HepG2 (cell line): ENCODE results near the gene CHD9NB. TPM values are rescaled to one million over a fixed set of nuclear protein-coding genes. Genes with fewer than 3 reads are reported as not detected.

Experiments
- AGO2 ChIP-seq: fragments of 200-400 bp; formaldehyde crosslinking; optimal IDR thresholded peaks from 2 replicates; pipeline ENCODE3; 2017; ENCODE audit warnings: mild to moderate bottlenecking, low read depth, low read length, moderate library complexity
- BORCS8-MEF2B ChIP-seq: sonication (generic); formaldehyde crosslinking; IDR thresholded peaks from 2 replicates; pipeline ENCODE4 v1.8.0; 2022; ENCODE audit warnings: mild to moderate bottlenecking, missing genetic modification reagents
- CBX2 ChIP-seq, 2 experiments: fragments of 200-600 bp in 1 of 2; sonication (generic); formaldehyde crosslinking in 1 of 2; IDR thresholded peaks; 2 replicates each; pipeline versions ENCODE4 v1.7.0 to v1.8.1; 2018 to 2022; ENCODE audit warnings: low read depth in 2 of 2, low read length in 1 of 2, mild to moderate bottlenecking in 1 of 2, missing genetic modification reagents in 1 of 2
- ELF1 ChIP-seq: sonication (generic); formaldehyde crosslinking; IDR thresholded peaks from 2 replicates; pipeline ENCODE4 v1.4.0; 2020; ENCODE audit warnings: missing genetic modification reagents
- MZF1 ChIP-seq: sonication (generic); formaldehyde crosslinking; IDR thresholded peaks from 2 replicates; pipeline ENCODE4 v1.8.1; 2023; ENCODE audit warnings: mild to moderate bottlenecking, missing genetic modification reagents, borderline replicate concordance
- NCOA2 ChIP-seq: sonication (generic); formaldehyde crosslinking; IDR thresholded peaks from 2 replicates; pipeline ENCODE4 v1.8.0; 2022; ENCODE audit warnings: inconsistent platforms
- NONO ChIP-seq, 2 experiments: fragments of 450-650 bp in 1 of 2; sonication (generic) in 1 of 2; formaldehyde crosslinking in 1 of 2; IDR thresholded peaks in 1 of 2; conservative IDR thresholded peaks in 1 of 2; 2 replicates each; pipeline versions ENCODE4 v1.6.1 to v1.8.0; 2017 to 2022; ENCODE audit warnings: mild to moderate bottlenecking in 1 of 2, missing genetic modification reagents in 1 of 2, moderate library complexity in 1 of 2
- NPAS2 ChIP-seq: sonication (generic); formaldehyde crosslinking; IDR thresholded peaks from 2 replicates; pipeline ENCODE4 v1.8.0; 2022; ENCODE audit warnings: mild to moderate bottlenecking, missing genetic modification reagents, borderline replicate concordance
- NR0B2 ChIP-seq: sonication (generic); formaldehyde crosslinking; IDR thresholded peaks from 2 replicates; pipeline ENCODE4 v1.4.0; 2020; ENCODE audit warnings: mild to moderate bottlenecking, missing genetic modification reagents
- SIN3A ChIP-seq: IDR thresholded peaks from 2 replicates; pipeline ENCODE4 v1.6.1; 2011; ENCODE audit warnings: low read depth, mild to moderate bottlenecking, control low read depth, low read length, borderline replicate concordance
- XRCC5 ChIP-seq: fragments of 200-400 bp; formaldehyde crosslinking; optimal IDR thresholded peaks from 2 replicates; pipeline ENCODE3; 2017; ENCODE audit warnings: mild to moderate bottlenecking, low read length
- ZBTB7B ChIP-seq: sonication (generic); formaldehyde crosslinking; IDR thresholded peaks from 2 replicates; pipeline ENCODE4 v1.4.0; 2020; ENCODE audit warnings: missing genetic modification reagents
- ZIK1 ChIP-seq: sonication (generic); formaldehyde crosslinking; IDR thresholded peaks from 2 replicates; pipeline ENCODE4 v1.5.0; 2020; ENCODE audit warnings: mild to moderate bottlenecking, low read depth, missing genetic modification reagents, borderline replicate concordance
- ZKSCAN1 ChIP-seq: fragments of 150-350 bp; IDR thresholded peaks from 2 replicates; pipeline ENCODE4 v1.6.1; 2014; ENCODE audit warnings: low read length
- ZNF607 ChIP-seq: sonication (generic); formaldehyde crosslinking; IDR thresholded peaks from 2 replicates; pipeline ENCODE4 v1.5.1; 2020; ENCODE audit warnings: missing genetic modification reagents, mild to moderate bottlenecking, borderline replicate concordance
- ZNF709 ChIP-seq: sonication (generic); formaldehyde crosslinking; IDR thresholded peaks from 2 replicates; pipeline ENCODE4 v1.5.0; 2020; ENCODE audit warnings: mild to moderate bottlenecking, missing genetic modification reagents
- ZNF782 ChIP-seq: sonication (generic); formaldehyde crosslinking; IDR thresholded peaks from 2 replicates; pipeline ENCODE4 v1.4.0; 2020; ENCODE audit warnings: missing genetic modification reagents, mild to moderate bottlenecking, borderline replicate concordance
- ZNF792 ChIP-seq: IDR thresholded peaks from 2 replicates; pipeline ENCODE4 v1.6.1; 2016
- polyA plus RNA-seq, 8 experiments: library from polyadenylated mRNA; depleted of rRNA in 3 of 8; stranded (reverse) in 7 of 8; unstranded in 1 of 8; fragments of >200 nt; fragmentation: Illumina TruSeq in 4 of 8; extraction: Trizol in 4 of 8; gene quantifications; 2 replicates each; pipeline versions ENCODE4 v1.2.1 to v1.2.3, GENCODE V29; 2011 to 2016; ENCODE audit warnings: low read depth in 4 of 8, missing spikeins in 1 of 8, mixed read lengths in 1 of 8; ENCODE audit not compliant: insufficient read depth in 1 of 8
- total RNA-seq, 5 experiments: library from RNA; depleted of rRNA; stranded (reverse); fragments of >200 nt; fragmentation: Illumina TruSeq; extraction: Trizol; gene quantifications; 2 replicates each; pipeline ENCODE4 v1.2.3, GENCODE V29; 2016; ENCODE audit warnings: low read depth in 1 of 5
- TF ChIP-seq, protein P1 (sequence below): sonication (generic); formaldehyde crosslinking; conservative IDR thresholded peaks from 2 replicates; pipeline ENCODE4 v1.8.0; 2022; ENCODE audit warnings: low read depth, missing genetic modification reagents
- TF ChIP-seq, protein P2 (sequence below): sonication (generic); formaldehyde crosslinking; IDR thresholded peaks from 2 replicates; pipeline ENCODE4 v1.4.0; 2020; ENCODE audit warnings: missing genetic modification reagents

Gene CHD9NB
- total and polyA plus RNA-seq, 2 of the 13 experiments (the other 11 are each of a cell fraction or from before 2014, with no cell fraction given): 0.17 to 0.18 TPM

- TF ChIP-seq, protein P1, sequence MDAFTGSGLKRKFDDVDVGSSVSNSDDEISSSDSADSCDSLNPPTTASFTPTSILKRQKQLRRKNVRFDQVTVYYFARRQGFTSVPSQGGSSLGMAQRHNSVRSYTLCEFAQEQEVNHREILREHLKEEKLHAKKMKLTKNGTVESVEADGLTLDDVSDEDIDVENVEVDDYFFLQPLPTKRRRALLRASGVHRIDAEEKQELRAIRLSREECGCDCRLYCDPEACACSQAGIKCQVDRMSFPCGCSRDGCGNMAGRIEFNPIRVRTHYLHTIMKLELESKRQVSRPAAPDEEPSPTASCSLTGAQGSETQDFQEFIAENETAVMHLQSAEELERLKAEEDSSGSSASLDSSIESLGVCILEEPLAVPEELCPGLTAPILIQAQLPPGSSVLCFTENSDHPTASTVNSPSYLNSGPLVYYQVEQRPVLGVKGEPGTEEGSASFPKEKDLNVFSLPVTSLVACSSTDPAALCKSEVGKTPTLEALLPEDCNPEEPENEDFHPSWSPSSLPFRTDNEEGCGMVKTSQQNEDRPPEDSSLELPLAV: no peak
- peak; percentile 10; the same call in 1 of the 2 replicates for TF ChIP-seq ZNF607 (CRISPR knock-in tag)
- TF ChIP-seq AGO2: peak; percentile 86
- TF ChIP-seq SIN3A: no peak
- peak; percentile 66 for TF ChIP-seq NR0B2 (CRISPR knock-in tag)
- TF ChIP-seq, protein P2, sequence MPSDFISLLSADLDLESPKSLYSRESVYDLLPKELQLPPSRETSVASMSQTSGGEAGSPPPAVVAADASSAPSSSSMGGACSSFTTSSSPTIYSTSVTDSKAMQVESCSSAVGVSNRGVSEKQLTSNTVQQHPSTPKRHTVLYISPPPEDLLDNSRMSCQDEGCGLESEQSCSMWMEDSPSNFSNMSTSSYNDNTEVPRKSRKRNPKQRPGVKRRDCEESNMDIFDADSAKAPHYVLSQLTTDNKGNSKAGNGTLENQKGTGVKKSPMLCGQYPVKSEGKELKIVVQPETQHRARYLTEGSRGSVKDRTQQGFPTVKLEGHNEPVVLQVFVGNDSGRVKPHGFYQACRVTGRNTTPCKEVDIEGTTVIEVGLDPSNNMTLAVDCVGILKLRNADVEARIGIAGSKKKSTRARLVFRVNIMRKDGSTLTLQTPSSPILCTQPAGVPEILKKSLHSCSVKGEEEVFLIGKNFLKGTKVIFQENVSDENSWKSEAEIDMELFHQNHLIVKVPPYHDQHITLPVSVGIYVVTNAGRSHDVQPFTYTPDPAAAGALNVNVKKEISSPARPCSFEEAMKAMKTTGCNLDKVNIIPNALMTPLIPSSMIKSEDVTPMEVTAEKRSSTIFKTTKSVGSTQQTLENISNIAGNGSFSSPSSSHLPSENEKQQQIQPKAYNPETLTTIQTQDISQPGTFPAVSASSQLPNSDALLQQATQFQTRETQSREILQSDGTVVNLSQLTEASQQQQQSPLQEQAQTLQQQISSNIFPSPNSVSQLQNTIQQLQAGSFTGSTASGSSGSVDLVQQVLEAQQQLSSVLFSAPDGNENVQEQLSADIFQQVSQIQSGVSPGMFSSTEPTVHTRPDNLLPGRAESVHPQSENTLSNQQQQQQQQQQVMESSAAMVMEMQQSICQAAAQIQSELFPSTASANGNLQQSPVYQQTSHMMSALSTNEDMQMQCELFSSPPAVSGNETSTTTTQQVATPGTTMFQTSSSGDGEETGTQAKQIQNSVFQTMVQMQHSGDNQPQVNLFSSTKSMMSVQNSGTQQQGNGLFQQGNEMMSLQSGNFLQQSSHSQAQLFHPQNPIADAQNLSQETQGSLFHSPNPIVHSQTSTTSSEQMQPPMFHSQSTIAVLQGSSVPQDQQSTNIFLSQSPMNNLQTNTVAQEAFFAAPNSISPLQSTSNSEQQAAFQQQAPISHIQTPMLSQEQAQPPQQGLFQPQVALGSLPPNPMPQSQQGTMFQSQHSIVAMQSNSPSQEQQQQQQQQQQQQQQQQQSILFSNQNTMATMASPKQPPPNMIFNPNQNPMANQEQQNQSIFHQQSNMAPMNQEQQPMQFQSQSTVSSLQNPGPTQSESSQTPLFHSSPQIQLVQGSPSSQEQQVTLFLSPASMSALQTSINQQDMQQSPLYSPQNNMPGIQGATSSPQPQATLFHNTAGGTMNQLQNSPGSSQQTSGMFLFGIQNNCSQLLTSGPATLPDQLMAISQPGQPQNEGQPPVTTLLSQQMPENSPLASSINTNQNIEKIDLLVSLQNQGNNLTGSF: no peak
- TF ChIP-seq ZNF709 (CRISPR knock-in tag): peak; percentile 78; the same call in 1 of the 2 replicates
- TF ChIP-seq ZBTB7B: peak; percentile 14; the same call in 1 of the 2 replicates
- TF ChIP-seq MZF1 (CRISPR knock-in tag): 0 out of 2 replicates have a peak, but pooled peaks have one; percentile 40
- no peak for TF ChIP-seq CBX2 (IDR thresholded peaks at IDR 0.05; ENCODE audit: low read depth, low read length)
- TF ChIP-seq CBX2 (CRISPR knock-in tag; IDR thresholded peaks at IDR 0.05; ENCODE audit: low read depth): no peak
- TF ChIP-seq NONO (IDR thresholded peaks at IDR 0.05): no peak
- peak; percentile 75 for TF ChIP-seq NONO (CRISPR knock-in tag; conservative IDR thresholded peaks at IDR 0.05)
- TF ChIP-seq ZKSCAN1: no peak
- TF ChIP-seq ZIK1 (CRISPR knock-in tag): peak; percentile 76; the same call in 1 of the 2 replicates
- TF ChIP-seq ZNF792 (CRISPR knock-in tag): peak; percentile 60; the same call in 1 of the 2 replicates
- TF ChIP-seq ELF1: peak; percentile 18; the same call in 1 of the 2 replicates
- no peak for TF ChIP-seq BORCS8-MEF2B (CRISPR knock-in tag)
- TF ChIP-seq NCOA2 (CRISPR knock-in tag): peak; percentile 41
- peak; percentile 86 for TF ChIP-seq XRCC5
- no peak for TF ChIP-seq NPAS2
- no peak for TF ChIP-seq ZNF782
Measured at GRCh38 chr16:53099318-53100130, 46.8 kb upstream of the CHD9NB start (continued).
